ENCODE results near the gene BEND3. TPM values are rescaled to one million over a fixed set of nuclear protein-coding genes. Genes with fewer than 3 reads are reported as not detected.

The BEND3 gene
- total and polyA plus RNA-seq, 2 of the 8 experiments (the other 6 are each of a cell fraction or from before 2014, with no cell fraction given), result 25.2 to 38.8 TPM

DNA sequence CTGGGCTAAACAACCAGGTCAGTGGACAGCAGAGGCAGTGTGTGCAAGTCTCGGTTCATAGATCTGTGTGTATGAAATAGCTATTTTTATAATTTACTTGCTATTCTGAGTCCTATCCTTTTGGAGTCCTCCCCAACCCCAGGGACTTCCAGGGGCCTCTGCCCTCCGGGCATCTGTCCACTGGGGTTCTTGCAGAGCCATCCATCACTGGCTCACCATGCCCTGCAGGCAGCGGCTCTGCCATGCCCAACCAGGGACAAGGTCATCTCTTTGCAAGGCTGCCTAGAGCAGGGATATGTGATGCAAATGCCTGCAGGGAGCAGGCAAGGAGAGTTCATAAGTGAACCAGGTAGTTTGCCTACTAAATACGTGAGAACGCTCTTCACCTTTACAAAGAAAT lies 10.5 kb upstream of the BEND3 start:
- H4K5ac ChIP-seq (ENCODE audit: insufficient read length, low read depth, low read length), result no peak overlapping the region
- DNase-seq (ENCODE audit: low read depth in 1 of 2, low spot score in 2 of 2), result no peak
- peak overlapping the region; percentile 82 for H3K4ac ChIP-seq (replicated peaks; ENCODE audit: insufficient read length, low read depth, low read length)
- peak overlapping the region; percentile 94 for H2BK12ac ChIP-seq (ENCODE audit: low read depth, low read length)
- peak overlapping the region; percentile 56; the same call in 1 of the 2 replicates for H3K18ac ChIP-seq (ENCODE audit: extremely low read depth, low read length)
- H2AFZ ChIP-seq (ENCODE audit: low read length), result no peak overlapping the region
- no peak overlapping the region for H2BK15ac ChIP-seq (ENCODE audit: low read length)
- peak overlapping the region; percentile 34 for H2BK120ac ChIP-seq (replicated peaks; ENCODE audit: low read depth, low read length)
- H3K56ac ChIP-seq (replicated peaks; ENCODE audit: insufficient read length, low read depth, low read length), result no peak overlapping the region
- H3K36me3 ChIP-seq (ENCODE audit: control insufficient read depth in 2 of 4, insufficient read depth in 4 of 4, low read length in 3 of 4), result no peaks in the 10 kb centered on the region
- H3K4me1 ChIP-seq (replicated peaks in 1 of 4; ENCODE audit: control insufficient read depth in 3 of 4, insufficient read depth in 4 of 4, low read length in 3 of 4), result peaks cover 2 to 14% (median 8%) of the 10 kb centered on the region in 4 experiments
- H3K79me2 ChIP-seq (ENCODE audit: control insufficient read depth in 1 of 2, insufficient read depth in 2 of 2, low read length in 2 of 2), result no peaks in the 10 kb centered on the region
- H3K27me3 ChIP-seq (replicated peaks in 1 of 4; ENCODE audit: control insufficient read depth in 3 of 4, extremely low read depth in 1 of 4, insufficient read depth in 3 of 4, low read length in 3 of 4), result no peaks in the 10 kb centered on the region
- no peaks in the 10 kb centered on the region for H3K23me2 ChIP-seq (ENCODE audit: low read depth, low read length)
- H3K9ac ChIP-seq (replicated peaks in 1 of 4; ENCODE audit: extremely low read depth in 1 of 4, low read depth in 3 of 4, low read length in 3 of 4), result no peak overlapping the region
- H3K4me2 ChIP-seq (ENCODE audit: insufficient read depth in 1 of 2, low read depth in 2 of 2, low read length in 2 of 2), result no peak overlapping the region; a peak in 1 of 4 replicates
- 96% methylated on average over 5 of the region's 5 CpGs; no CpG with 5 or more reads in 1 of the 2 experiments for WGBS, 2 experiments (ENCODE audit: extremely low coverage in 1 of 2, insufficient coverage in 1 of 2, insufficient read length in 1 of 2, insufficient replicate concordance in 2 of 2, low coverage in 1 of 2, low lambda C conversion rate in 2 of 2, missing lambda C conversion rate in 1 of 2)
- H3K27ac ChIP-seq (ENCODE audit: low read depth, low read length), result no peak overlapping the region
- H4K91ac ChIP-seq (replicated peaks; ENCODE audit: insufficient read length, low read length), result peak overlapping the region; percentile 84
- H3K23ac ChIP-seq (ENCODE audit: insufficient read length), result no peak overlapping the region
- TF ChIP-seq KDM5A (IDR thresholded peaks at IDR 0.05; ENCODE audit: low read length) (no peak), SP4 (IDR thresholded peaks at IDR 0.05; ENCODE audit: low read length) (no peak)
- peak overlapping the region; percentile 34 for H2BK20ac ChIP-seq (ENCODE audit: low read length)
- H2BK5ac ChIP-seq (ENCODE audit: low read depth, low read length), result peak overlapping the region; percentile 84; the same call in 1 of the 2 replicates
- FAIRE-seq, result no peak
- CTCF ChIA-PET (ENCODE audit: partially characterized antibody), result interaction anchor here (0.6 to 3.6 kb wide), 9 partner anchors 7 to 1852 kb away, joined by 3 to 16 read pairs (median 4); no protein-coding TSS in a partner anchor
- H3K9me3 ChIP-seq (ENCODE audit: insufficient read depth in 2 of 2, low read depth in 1 of 2, low read length in 1 of 2), result no peaks in the 10 kb centered on the region
- POLR2A ChIA-PET (ENCODE audit: partially characterized antibody), result interaction anchor here (2.2 to 3.0 kb wide), 2 partner anchors 10 to 12 kb away, joined by 6 to 26 read pairs; partner anchors contain the start of gene BEND3
- H2AK5ac ChIP-seq (ENCODE audit: low read depth, low read length), result peak overlapping the region; percentile 77
- no peak overlapping the region for H3K4me3 ChIP-seq (ENCODE audit: extremely low read depth in 1 of 4, insufficient read depth in 2 of 4, low read depth in 3 of 4, low read length in 4 of 4)
- H4K20me1 ChIP-seq (replicated peaks in 1 of 2; ENCODE audit: control insufficient read depth in 1 of 2, insufficient read depth in 2 of 2, low read length in 2 of 2), result no peaks in the 10 kb centered on the region
- no peaks in the 10 kb centered on the region for H3K79me1 ChIP-seq (ENCODE audit: low read depth, low read length)
- H4K8ac ChIP-seq (ENCODE audit: extremely low read depth, insufficient read depth, low read length), result no peak overlapping the region
- H3K14ac ChIP-seq (ENCODE audit: insufficient read length), result no peak overlapping the region
